IPS DF 6.9 (cell line): ENCODE results near the gene MLST8.

Experiments
- DNase-seq: peaks from one replicate; pipeline ENCODE4 v3.0.0-alpha.2; 2013; ENCODE audit warnings: low read depth, low spot score
- H3K27ac ChIP-seq: one replicate; pipeline ENCODE4 v1.5.1; 2013; ENCODE audit warnings: low read length, control low read depth
- H3K27me3 ChIP-seq: 2 replicates; pipeline ENCODE4 v1.6.1; 2013; ENCODE audit warnings: mild to moderate bottlenecking, low read length; ENCODE audit not compliant: control insufficient read depth, insufficient read depth
- H3K36me3 ChIP-seq: 2 replicates; pipeline ENCODE4 v1.6.1; 2013; ENCODE audit warnings: low read length; ENCODE audit not compliant: control insufficient read depth, insufficient read depth
- H3K4me1 ChIP-seq: 2 replicates; pipeline ENCODE4 v1.6.1; 2013; ENCODE audit warnings: low read length; ENCODE audit not compliant: control insufficient read depth, insufficient read depth
- H3K4me3 ChIP-seq: 2 replicates; pipeline ENCODE4 v1.5.1; 2013; ENCODE audit warnings: mild to moderate bottlenecking, low read length
- H3K9me3 ChIP-seq: 2 replicates; pipeline ENCODE4 v1.6.1; 2013; ENCODE audit warnings: low read length, inconsistent platforms; ENCODE audit not compliant: control insufficient read depth, insufficient read depth
- WGBS: extraction: QIAGEN DNeasy Blood & Tissue Kit; methylation state at CpG from one replicate; pipeline ENCODE4 v1.1.7; 2013; ENCODE audit warnings: mixed read lengths, missing lambda C conversion rate; ENCODE audit not compliant: insufficient read length, insufficient coverage; 5-methylcytosine and 5-hydroxymethylcytosine counted together

The MLST8 gene

GRCh38 chr16:2208308-2208707 is 3.1 kb downstream of the MLST8 start:
- H3K36me3 ChIP-seq: peaks cover 37% of the 10 kb centered on the region
- no CpG with 5 or more reads among the region's 23 CpGs for WGBS

GRCh38 chr16:2208772-2209171 is 3.5 kb downstream of the MLST8 start:
- H3K27ac ChIP-seq: no peak overlapping the region
- no peaks in the 10 kb centered on the region for H3K27me3 ChIP-seq
- H3K4me1 ChIP-seq: peaks cover 7% of the 10 kb centered on the region
- no CpG with 5 or more reads among the region's 9 CpGs for WGBS
- H3K9me3 ChIP-seq: no peaks in the 10 kb centered on the region
- no peak for DNase-seq
- H3K36me3 ChIP-seq: peaks cover 37% of the 10 kb centered on the region
- H3K4me3 ChIP-seq: no peak overlapping the region

More at GRCh38 chr16:2208308-2208707, 3.1 kb downstream of the MLST8 start:
- no peak overlapping the region for H3K4me3 ChIP-seq
- no peak for DNase-seq
- no peaks in the 10 kb centered on the region for H3K27me3 ChIP-seq
- peaks cover 7% of the 10 kb centered on the region for H3K4me1 ChIP-seq
- no peak overlapping the region for H3K27ac ChIP-seq
- H3K9me3 ChIP-seq: no peaks in the 10 kb centered on the region

GRCh38 chr16:2209258-2210008 is 4.2 kb downstream of the MLST8 start:
- H3K27me3 ChIP-seq: no peaks in the 10 kb centered on the region
- H3K9me3 ChIP-seq: no peaks in the 10 kb centered on the region
- H3K4me3 ChIP-seq: no peak overlapping the region
- no peak overlapping the region for H3K27ac ChIP-seq
- peaks cover 7% of the 10 kb centered on the region for H3K4me1 ChIP-seq
- no CpG with 5 or more reads among the region's 29 CpGs for WGBS
- no peak for DNase-seq
- peaks cover 37% of the 10 kb centered on the region for H3K36me3 ChIP-seq

- no peak for DNase-seq
- no peak overlapping the region for H3K4me3 ChIP-seq
- peaks cover 7% of the 10 kb centered on the region for H3K4me1 ChIP-seq
- no peaks in the 10 kb centered on the region for H3K9me3 ChIP-seq
- H3K36me3 ChIP-seq: peaks cover 37% of the 10 kb centered on the region
- no peak overlapping the region for H3K27ac ChIP-seq
- H3K27me3 ChIP-seq: no peaks in the 10 kb centered on the region
- WGBS: no CpG with 5 or more reads among the region's 17 CpGs
Measured at GRCh38 chr16:2210009-2210332, 4.7 kb downstream of the MLST8 start.

GRCh38 chr16:2210386-2211365 is 5.4 kb downstream of the MLST8 start, which contains the start of gene BRICD5:
TSS of gene BRICD5 (minus strand) at chr16:2210863. CDS start at chr16:2210833, 30 bp downstream.
- WGBS: no CpG with 5 or more reads among the region's 24 CpGs
- no peaks in the 10 kb centered on the region for H3K27me3 ChIP-seq
- peaks cover 7% of the 10 kb centered on the region for H3K4me1 ChIP-seq
- no peak within 1 kb of the TSS for H3K27ac ChIP-seq
- H3K9me3 ChIP-seq: no peaks in the 10 kb centered on the region
- no peak within 1 kb of the TSS for H3K4me3 ChIP-seq
- no peak for DNase-seq
- peaks cover 37% of the 10 kb centered on the region for H3K36me3 ChIP-seq

GRCh38 chr16:2211923-2212347 is 6.7 kb downstream of the MLST8 start:
- Histone ChIP-seq H3K27ac (no peak overlapping the region), H3K4me1 (peaks cover 7% of the 10 kb centered on the region), H3K27me3 (no peaks in the 10 kb centered on the region), H3K9me3 (no peaks in the 10 kb centered on the region), H3K36me3 (peaks cover 35% of the 10 kb centered on the region), H3K4me3 (no peak overlapping the region)
- DNase-seq: no peak
- no CpG with 5 or more reads among the region's 11 CpGs for WGBS

GRCh38 chr16:2212362-2213324 is 7.4 kb downstream of the MLST8 start:
- no CpG with 5 or more reads among the region's 19 CpGs for WGBS
- no peaks in the 10 kb centered on the region for H3K9me3 ChIP-seq
- DNase-seq: no peak
- H3K4me1 ChIP-seq: peaks cover 7% of the 10 kb centered on the region
- no peak overlapping the region for H3K27ac ChIP-seq
- H3K27me3 ChIP-seq: no peaks in the 10 kb centered on the region
- H3K4me3 ChIP-seq: no peak overlapping the region
- peaks cover 29% of the 10 kb centered on the region for H3K36me3 ChIP-seq

GRCh38 chr16:2213817-2214718 is 8.8 kb downstream of the MLST8 start:
- no peak for DNase-seq
- Histone ChIP-seq H3K9me3 (no peaks in the 10 kb centered on the region), H3K36me3 (peaks cover 15% of the 10 kb centered on the region; the same call in 1 of the 2 replicates), H3K27ac (no peak overlapping the region), H3K27me3 (no peaks in the 10 kb centered on the region), H3K4me3 (peak overlapping the region; percentile 83), H3K4me1 (peaks cover 7% of the 10 kb centered on the region)
- no CpG with 5 or more reads among the region's 98 CpGs for WGBS

- no peaks in the 10 kb centered on the region for H3K9me3 ChIP-seq
- WGBS: no CpG with 5 or more reads among the region's 48 CpGs
- no peak for DNase-seq
- peak within 1 kb of the TSS; percentile 98 for H3K4me3 ChIP-seq
- peaks cover 9% of the 10 kb centered on the region; the same call in 1 of the 2 replicates for H3K36me3 ChIP-seq
- no peaks in the 10 kb centered on the region for H3K27me3 ChIP-seq
- H3K27ac ChIP-seq: peak within 1 kb of the TSS; percentile 56
- peaks cover 7% of the 10 kb centered on the region for H3K4me1 ChIP-seq
Measured at GRCh38 chr16:2214719-2214968, 9.4 kb downstream of the MLST8 start, which contains the start of gene PGP. TSS of gene PGP (minus strand) at chr16:2214840. CDS start at chr16:2214777, 63 bp downstream.
